IgD-negative memory B cell (primary cell): ENCODE measurements around the gene GRHL1. TPM values are rescaled to one million over a fixed set of nuclear protein-coding genes. Genes with fewer than 3 reads are reported as not detected.
"Not testable (repeated sequence)": the region's sequence is repeated elsewhere in the genome, so short reads cannot be mapped to it uniquely, and the experiment has no call there.

Experiments
- H3K27ac Mint-ChIP-seq, 3 donors: one replicate each; pipeline ENCODE4 v1.8.0; 2020 to 2022; ENCODE audit warnings: mild to moderate bottlenecking in 3 of 3, mixed read lengths in 3 of 3, moderate library complexity in 1 of 3
- H3K27me3 Mint-ChIP-seq: one replicate; pipeline ENCODE4 v1.8.0; 2021; ENCODE audit warnings: mixed read lengths
- H3K36me3 Mint-ChIP-seq: one replicate; pipeline ENCODE4 v1.8.0; 2020; ENCODE audit warnings: mild to moderate bottlenecking, mixed read lengths
- H3K4me1 Mint-ChIP-seq, 3 donors: one replicate each; pipeline ENCODE4 v1.8.0; 2020 to 2022; ENCODE audit warnings: mixed read lengths in 3 of 3, mild to moderate bottlenecking in 1 of 3
- H3K4me3 Mint-ChIP-seq, 4 donors: one replicate each; pipeline ENCODE4 v1.8.0; 2020 to 2022; ENCODE audit warnings: mild to moderate bottlenecking in 4 of 4, mixed read lengths in 4 of 4, moderate library complexity in 3 of 4
- H3K9me3 Mint-ChIP-seq, 3 donors: one replicate each; pipeline ENCODE4 v1.8.0; 2020 to 2021; ENCODE audit warnings: mixed read lengths in 3 of 3, mild to moderate bottlenecking in 1 of 3
- polyA plus RNA-seq: library from polyadenylated mRNA; unstranded; fragments of 300-500 nt; fragmentation: Illumina TruSeq; gene quantifications from one replicate; pipeline ENCODE4 v1.2.3, GENCODE V29; 2021

Gene GRHL1
- polyA plus RNA-seq, 1 donor from 2014 or later, result 0.16 TPM

GRCh38 chr2:10026940-10027569 lies 75.6 kb downstream of the GRHL1 start:
- Mint-ChIP-seq H3K27ac (peak overlapping the region in 2 of 3 donors; percentile 18 to 57), H3K4me1 (peaks cover 19 to 25% (median 24%) of the 10 kb centered on the region in 3 donors), H3K9me3 (no peaks in the 10 kb centered on the region), H3K4me3 (peak overlapping the region in 2 of 4 donors; percentile 5 to 40), H3K27me3 (peaks cover 3% of the 10 kb centered on the region), H3K36me3 (no peaks in the 10 kb centered on the region)

- H3K27me3 Mint-ChIP-seq, result peaks cover 3% of the 10 kb centered on the region
- H3K27ac Mint-ChIP-seq, result peak overlapping the region in 2 of 3 donors; percentile 93 to 94
- no peaks in the 10 kb centered on the region for H3K36me3 Mint-ChIP-seq
- no peaks in the 10 kb centered on the region for H3K9me3 Mint-ChIP-seq
- H3K4me1 Mint-ChIP-seq, result peaks cover 19 to 27% (median 24%) of the 10 kb centered on the region in 3 donors
- peak overlapping the region in 1 of 4 donors; percentile 40 for H3K4me3 Mint-ChIP-seq
Observed at GRCh38 chr2:10027660-10028330, 76.3 kb downstream of the GRHL1 start.

DNA sequence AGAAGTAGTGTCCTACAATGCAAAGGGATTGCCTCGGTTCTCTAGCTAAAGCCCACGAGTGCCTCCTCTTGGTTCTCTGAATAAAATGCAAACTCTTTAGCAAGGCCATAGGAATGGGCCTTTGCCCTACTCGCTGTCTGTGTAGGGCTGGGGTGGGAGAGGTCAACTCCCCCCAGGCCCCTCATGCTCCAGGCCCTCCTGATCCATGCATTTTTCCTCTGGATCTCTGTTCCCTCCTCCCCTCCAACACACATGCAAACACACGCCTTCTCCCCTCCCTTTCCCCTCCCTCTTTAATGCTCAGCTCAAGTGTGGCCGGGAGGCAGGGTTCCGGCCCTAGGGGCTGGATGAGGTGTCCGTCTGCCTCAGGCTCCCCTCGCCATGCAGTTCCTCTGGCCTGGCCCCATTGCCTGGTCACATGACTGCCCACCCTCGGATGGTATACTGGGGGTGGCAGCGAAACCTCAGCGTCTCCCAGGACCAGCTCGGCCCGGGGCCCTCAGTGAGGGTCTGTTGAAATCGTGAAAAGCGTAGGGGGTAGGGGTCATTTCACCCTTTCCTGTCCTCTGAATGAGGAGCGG lies 77.0 kb downstream of the GRHL1 start:
- peak overlapping the region; percentile 84 to 95 (median 92) for H3K4me3 Mint-ChIP-seq
- peaks cover 19 to 27% (median 24%) of the 10 kb centered on the region in 3 donors for H3K4me1 Mint-ChIP-seq
- no peaks in the 10 kb centered on the region for H3K9me3 Mint-ChIP-seq
- H3K36me3 Mint-ChIP-seq, result no peaks in the 10 kb centered on the region
- H3K27me3 Mint-ChIP-seq, result peaks cover 3% of the 10 kb centered on the region
- peak overlapping the region; percentile 83 to 94 (median 93) for H3K27ac Mint-ChIP-seq

DNA sequence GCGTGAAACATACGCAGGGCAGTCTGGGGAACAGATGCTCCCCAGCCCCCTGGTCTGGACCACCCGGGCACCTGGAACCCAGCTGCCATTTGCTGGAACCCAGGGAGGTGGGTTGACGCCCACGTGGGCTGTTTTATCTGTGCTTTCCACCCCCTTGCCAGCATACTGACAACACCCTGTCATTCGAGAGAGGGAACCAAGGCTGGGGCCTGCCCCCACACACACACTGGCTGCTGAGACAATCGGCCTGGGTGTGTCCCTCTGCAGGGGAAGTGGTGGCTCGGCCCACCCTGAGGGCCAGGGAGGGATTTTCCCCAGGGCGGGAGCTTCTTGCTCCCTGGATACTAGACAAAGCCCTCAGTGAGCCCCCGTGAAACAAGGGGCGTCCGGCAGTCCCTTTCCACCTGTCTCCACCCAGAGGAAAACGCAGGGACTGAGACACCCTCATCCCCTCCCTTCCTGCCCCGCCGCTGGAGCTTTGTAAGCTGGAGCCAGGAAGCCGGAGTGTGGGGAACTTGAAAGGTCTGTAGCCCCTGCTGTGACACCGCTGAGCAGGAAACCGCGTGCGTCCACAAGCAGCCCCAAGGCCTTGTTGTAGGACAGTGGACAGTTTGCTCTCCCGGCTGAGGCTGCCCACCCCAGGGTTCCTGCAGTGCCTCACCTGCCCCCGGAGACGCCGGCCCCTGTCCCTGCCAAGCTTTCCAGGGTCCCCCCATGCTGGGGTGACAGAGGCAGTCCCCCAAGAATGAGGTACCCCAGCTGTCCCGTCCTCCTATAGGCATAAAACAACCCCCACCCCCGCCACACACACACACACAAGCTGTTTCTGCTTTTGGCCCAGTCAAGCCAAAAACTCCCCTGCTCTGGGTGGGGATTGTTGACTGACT lies 77.7 kb downstream of the GRHL1 start:
- peaks cover 3% of the 10 kb centered on the region for H3K27me3 Mint-ChIP-seq
- no peaks in the 10 kb centered on the region for H3K36me3 Mint-ChIP-seq
- peak overlapping the region; percentile 93 to 96 (median 94) for H3K27ac Mint-ChIP-seq
- no peaks in the 10 kb centered on the region for H3K9me3 Mint-ChIP-seq
- peaks cover 20 to 29% (median 26%) of the 10 kb centered on the region in 3 donors for H3K4me1 Mint-ChIP-seq
- H3K4me3 Mint-ChIP-seq, result peak overlapping the region; percentile 84 to 95 (median 92)

DNA sequence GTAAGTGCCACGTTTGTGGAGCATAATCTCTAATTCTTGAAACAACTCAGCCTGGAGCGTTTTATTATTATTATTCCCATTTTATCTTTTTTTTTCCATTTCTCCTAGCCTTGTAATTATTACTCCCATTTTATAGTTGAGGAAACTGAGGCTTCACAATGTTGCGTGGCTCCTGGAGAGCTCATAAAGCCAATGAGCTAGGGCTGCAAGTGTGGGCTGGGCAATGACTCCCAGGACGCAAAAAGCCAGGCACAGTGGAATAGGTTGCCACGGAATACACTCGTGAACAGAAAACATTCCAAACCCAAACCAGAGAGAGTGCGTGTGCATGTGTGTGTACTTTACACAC lies 78.4 kb downstream of the GRHL1 start:
- Mint-ChIP-seq H3K27me3 (peaks cover 3% of the 10 kb centered on the region), H3K36me3 (peaks cover 1% of the 10 kb centered on the region), H3K27ac (peak overlapping the region; percentile 93 to 96 (median 94)), H3K4me3 (peak overlapping the region; percentile 84 to 95 (median 92)), H3K9me3 (no peaks in the 10 kb centered on the region), H3K4me1 (peaks cover 26 to 35% (median 32%) of the 10 kb centered on the region in 3 donors)

DNA sequence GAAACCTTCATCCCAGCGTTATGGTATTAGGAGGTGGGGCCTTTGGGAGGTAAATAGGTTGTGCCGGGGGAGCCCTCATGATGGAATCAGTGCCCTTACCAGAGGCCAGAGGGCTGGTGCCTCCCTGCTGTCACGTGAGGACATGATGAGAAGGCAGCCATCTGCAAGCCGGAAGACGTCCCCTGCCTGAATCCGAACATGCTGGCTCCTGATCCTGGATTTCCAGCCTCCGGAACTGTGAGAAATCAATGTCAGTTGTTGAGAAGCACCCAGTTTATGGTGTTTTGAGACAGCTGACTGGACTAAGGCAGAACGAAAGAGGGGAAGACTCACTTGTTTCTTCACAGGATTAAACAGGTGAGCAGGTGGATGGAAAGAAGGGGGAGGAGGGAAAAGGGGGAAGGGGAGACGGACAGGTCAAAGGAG lies 78.8 kb downstream of the GRHL1 start:
- Mint-ChIP-seq H3K27ac (peak overlapping the region; percentile 93 to 96 (median 94)), H3K9me3 (no peaks in the 10 kb centered on the region), H3K36me3 (peaks cover 1% of the 10 kb centered on the region), H3K27me3 (peaks cover 3% of the 10 kb centered on the region), H3K4me3 (peak overlapping the region; percentile 84 to 95 (median 92)), H3K4me1 (peaks cover 28 to 38% (median 34%) of the 10 kb centered on the region in 3 donors)

GRCh38 chr2:10030798-10031197 lies 79.3 kb downstream of the GRHL1 start:
- H3K27me3 Mint-ChIP-seq, H3K9me3 Mint-ChIP-seq, H3K36me3 Mint-ChIP-seq: not testable (repeated sequence)
- Mint-ChIP-seq H3K4me1 (peaks cover 32 to 43% (median 33%) of the 10 kb centered on the region in 3 donors), H3K4me3 (peak overlapping the region in 3 of 4 donors; percentile 39 to 84 (median 82)), H3K27ac (peak overlapping the region; percentile 28 to 94 (median 63))

DNA sequence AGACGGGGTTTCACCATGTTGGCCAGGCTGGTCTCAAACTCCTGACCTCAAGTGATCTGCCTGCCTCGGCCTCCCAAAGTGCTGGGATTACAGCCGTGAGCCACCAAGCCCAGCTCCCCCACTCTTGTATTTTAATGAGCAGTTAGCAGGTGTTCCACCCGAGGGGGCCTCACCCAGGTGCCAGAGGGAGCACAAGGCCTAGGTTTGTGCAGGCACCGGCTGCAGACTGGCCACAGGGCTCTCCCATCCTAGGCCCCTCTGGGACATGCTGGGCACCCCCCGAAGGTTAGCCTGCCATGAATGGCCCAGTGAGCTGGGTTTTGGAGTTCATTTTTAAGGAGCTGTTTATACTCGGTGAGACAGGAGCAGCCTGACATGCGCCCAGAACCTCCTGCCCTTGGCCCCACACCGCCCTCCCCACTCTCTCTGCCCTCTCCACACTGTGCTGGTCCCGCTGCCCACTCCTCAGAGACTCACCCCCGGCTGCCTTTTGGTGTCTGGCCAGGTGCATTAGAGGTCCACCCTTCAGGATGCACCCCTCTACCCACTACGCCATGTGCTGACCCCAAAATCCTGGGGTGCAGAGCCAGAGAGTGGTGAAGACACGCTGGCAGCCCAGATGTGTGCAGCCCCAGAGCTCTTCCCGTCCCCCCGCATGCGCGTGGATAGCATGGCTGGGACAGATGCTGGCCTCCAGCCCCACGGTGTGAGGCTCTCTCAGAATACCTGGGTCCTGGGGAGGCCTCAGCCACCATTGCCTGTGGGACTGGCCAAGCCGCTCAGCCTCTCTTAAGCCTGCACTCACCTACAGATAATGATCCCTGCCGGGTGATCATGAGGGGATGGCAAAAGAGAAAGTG lies 80.6 kb downstream of the GRHL1 start:
- peaks cover 3% of the 10 kb centered on the region for H3K27me3 Mint-ChIP-seq
- peak overlapping the region; percentile 39 to 84 (median 77) for H3K4me3 Mint-ChIP-seq
- H3K36me3 Mint-ChIP-seq, result peaks cover 1% of the 10 kb centered on the region
- peaks cover 33 to 43% (median 34%) of the 10 kb centered on the region in 3 donors for H3K4me1 Mint-ChIP-seq
- peak overlapping the region in 1 of 3 donors; percentile 48 for H3K27ac Mint-ChIP-seq
- no peaks in the 10 kb centered on the region for H3K9me3 Mint-ChIP-seq

GRCh38 chr2:10032746-10033105 lies 81.2 kb downstream of the GRHL1 start:
- H3K4me1 Mint-ChIP-seq, result peaks cover 33 to 43% (median 34%) of the 10 kb centered on the region in 3 donors

DNA sequence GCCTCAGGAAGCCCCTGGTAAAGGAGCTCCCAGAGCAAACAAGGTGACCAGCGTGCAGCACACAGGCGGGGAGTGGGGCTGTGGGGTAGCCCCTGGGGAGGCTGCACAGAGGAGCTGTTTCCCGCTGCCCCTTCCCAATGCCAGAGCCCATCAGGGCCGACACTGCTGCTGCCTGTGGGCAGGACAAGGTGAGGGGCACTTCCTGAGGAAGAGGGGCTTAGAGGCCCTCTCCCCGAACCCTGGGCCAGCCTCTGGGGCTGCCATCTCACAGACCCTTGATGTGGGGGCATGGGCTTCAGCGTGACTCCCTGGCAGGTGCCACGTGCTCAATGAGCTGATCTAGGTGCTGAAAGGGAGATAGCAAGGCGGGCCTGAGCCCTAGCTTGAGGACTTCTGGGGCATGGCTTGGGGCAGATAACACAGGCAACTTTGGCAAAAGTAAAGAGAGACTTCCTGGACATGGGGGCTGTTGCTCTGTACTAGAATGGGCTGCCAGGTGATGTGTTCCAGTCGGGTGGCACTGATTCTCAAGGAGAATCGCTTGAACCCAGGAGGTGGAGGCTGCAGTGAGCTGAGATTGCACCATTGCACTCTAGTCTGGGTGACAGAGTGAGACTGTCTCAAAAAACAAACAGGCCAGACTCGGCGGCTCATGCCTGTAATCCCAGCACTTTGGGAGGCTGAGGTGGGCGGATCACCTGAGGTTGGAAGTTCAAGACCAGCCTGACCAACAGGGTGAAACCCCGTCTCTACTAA lies 81.9 kb downstream of the GRHL1 start:
- Mint-ChIP-seq H3K4me3 (peak overlapping the region in 1 of 4 donors; percentile 49), H3K27me3 (peaks cover 3% of the 10 kb centered on the region), H3K36me3 (peaks cover 1% of the 10 kb centered on the region), H3K9me3 (no peaks in the 10 kb centered on the region), H3K27ac (no peak overlapping the region), H3K4me1 (peaks cover 33 to 38% (median 34%) of the 10 kb centered on the region in 3 donors)

More at GRCh38 chr2:10032746-10033105, 81.2 kb downstream of the GRHL1 start:
- Mint-ChIP-seq H3K4me3 (peak overlapping the region in 1 of 4 donors; percentile 81), H3K9me3 (no peaks in the 10 kb centered on the region), H3K27me3 (peaks cover 3% of the 10 kb centered on the region), H3K27ac (peak overlapping the region in 1 of 3 donors; percentile 48), H3K36me3 (peaks cover 1% of the 10 kb centered on the region)

GRCh38 chr2:10034333-10035052 lies 83.0 kb downstream of the GRHL1 start:
- H3K4me1 Mint-ChIP-seq, result peaks cover 33 to 34% (median 34%) of the 10 kb centered on the region in 3 donors

GRCh38 chr2:10035053-10035422 lies 83.5 kb downstream of the GRHL1 start:
- peaks cover 1% of the 10 kb centered on the region for H3K36me3 Mint-ChIP-seq
- H3K4me1 Mint-ChIP-seq, result peaks cover 27 to 30% (median 30%) of the 10 kb centered on the region in 3 donors
- H3K4me3 Mint-ChIP-seq, result peak overlapping the region in 2 of 4 donors; percentile 39 to 65
- peaks cover under 1% of the 10 kb centered on the region for H3K27me3 Mint-ChIP-seq
- H3K9me3 Mint-ChIP-seq, result no peaks in the 10 kb centered on the region
- peak overlapping the region in 2 of 3 donors; percentile 61 to 84 for H3K27ac Mint-ChIP-seq

More at GRCh38 chr2:10034333-10035052, 83.0 kb downstream of the GRHL1 start:
- Mint-ChIP-seq H3K9me3 (no peaks in the 10 kb centered on the region), H3K4me3 (peak overlapping the region in 2 of 4 donors; percentile 18 to 39), H3K36me3 (peaks cover 1% of the 10 kb centered on the region), H3K27ac (peak overlapping the region in 2 of 3 donors; percentile 61 to 84), H3K27me3 (peaks cover 3% of the 10 kb centered on the region)
